Skin epidermis (tissue), 12 donors: ENCODE results near the gene NUDCD3.

Experiments
- H3K27ac ChIP-seq, 21 experiments: fragments of 200-600 bp; sonication (generic) in 11 of 21; one replicate each; pipeline ENCODE4 v1.5.0; 2020; ENCODE audit warnings: mild to moderate bottlenecking in 3 of 21, inconsistent platforms in 2 of 21, moderate library complexity in 2 of 21
- H3K4me3 ChIP-seq, 7 experiments: fragments of 200-600 bp; sonication (generic) in 2 of 7; one replicate each; pipeline ENCODE4 v1.5.0; 2020; ENCODE audit warnings: inconsistent platforms in 2 of 7, mild to moderate bottlenecking in 2 of 7, moderate library complexity in 1 of 7

NUDCD3 gene

GRCh38 chr7:44490351-44491200, at the start of gene NUDCD3:
NUDCD3 (minus strand) TSS chr7:44490658; CDS start chr7:44490600, 58 bp downstream.
- Histone ChIP-seq H3K4me3 (peak within 1 kb of the TSS; percentile 49 to 90 (median 82)), H3K27ac (peak within 1 kb of the TSS; percentile 91 to 100 (median 98))

- Histone ChIP-seq H3K4me3 (no peak overlapping the region), H3K27ac (no peak overlapping the region)
These were observed 49.4 kb upstream of the NUDCD3 start for GRCh38 chr7:44539669-44540506.

- no peak overlapping the region for H3K4me3 ChIP-seq
These were observed 48.6 kb upstream of the NUDCD3 start for GRCh38 chr7:44538798-44539668.

GRCh38 chr7:44538093-44538797, 47.8 kb upstream of the NUDCD3 start:
- Histone ChIP-seq H3K4me3 (no peak overlapping the region), H3K27ac (no peak overlapping the region)

More at GRCh38 chr7:44538798-44539668, 48.6 kb upstream of the NUDCD3 start:
- no peak overlapping the region for H3K27ac ChIP-seq

GRCh38 chr7:44537442-44537841, 47.0 kb upstream of the NUDCD3 start:
- H3K27ac ChIP-seq, result no peak overlapping the region
- no peak overlapping the region for H3K4me3 ChIP-seq

GRCh38 chr7:44536090-44536489, 45.6 kb upstream of the NUDCD3 start:
- H3K27ac ChIP-seq, result no peak overlapping the region
- no peak overlapping the region for H3K4me3 ChIP-seq

- Histone ChIP-seq H3K4me3 (no peak overlapping the region), H3K27ac (no peak overlapping the region)
These were observed 45.0 kb upstream of the NUDCD3 start for GRCh38 chr7:44535348-44536064.

GRCh38 chr7:44534501-44534900, 44.0 kb upstream of the NUDCD3 start:
- no peak overlapping the region for H3K27ac ChIP-seq

GRCh38 chr7:44534087-44534486, 43.6 kb upstream of the NUDCD3 start:
- Histone ChIP-seq H3K4me3 (no peak overlapping the region), H3K27ac (no peak overlapping the region)

More at GRCh38 chr7:44534501-44534900, 44.0 kb upstream of the NUDCD3 start:
- H3K4me3 ChIP-seq, result no peak overlapping the region

- Histone ChIP-seq H3K27ac (no peak overlapping the region), H3K4me3 (no peak overlapping the region)
These were observed 43.0 kb upstream of the NUDCD3 start for GRCh38 chr7:44533301-44534055.

- H3K4me3 ChIP-seq, result no peak overlapping the region
- no peak overlapping the region for H3K27ac ChIP-seq
These were observed 41.2 kb upstream of the NUDCD3 start for GRCh38 chr7:44531421-44532380.

- Histone ChIP-seq H3K27ac (no peak overlapping the region), H3K4me3 (no peak overlapping the region)
These were observed 40.5 kb upstream of the NUDCD3 start for GRCh38 chr7:44530990-44531389.

GRCh38 chr7:44524811-44525388, 34.4 kb upstream of the NUDCD3 start:
- Histone ChIP-seq H3K4me3 (no peak overlapping the region), H3K27ac (no peak overlapping the region)

- Histone ChIP-seq H3K4me3 (no peak overlapping the region), H3K27ac (no peak overlapping the region)
These were observed 31.9 kb upstream of the NUDCD3 start for GRCh38 chr7:44522315-44522714.

GRCh38 chr7:44521347-44522095, 31.1 kb upstream of the NUDCD3 start:
- H3K4me3 ChIP-seq, result no peak overlapping the region
- no peak overlapping the region for H3K27ac ChIP-seq

GRCh38 chr7:44520574-44520973, 30.1 kb upstream of the NUDCD3 start:
- Histone ChIP-seq H3K4me3 (no peak overlapping the region), H3K27ac (no peak overlapping the region)
